OCI-LY7 (cell line): ENCODE results near the gene NRROS. TPM values are rescaled to one million over a fixed set of nuclear protein-coding genes. Genes with fewer than 3 reads are reported as not detected.

Experiments used
- small RNA-seq: library from RNA; depleted of rRNA; stranded (forward); fragments of <200 nt; gene quantifications from one replicate; pipeline ENCODE3, GENCODE V24; 2014
- total RNA-seq, 2 experiments: library from RNA; depleted of rRNA in 1 of 2; stranded (reverse); fragments of >200 nt in 1 of 2; shearing (Covaris generic) in 1 of 2; gene quantifications; 2 replicates each; pipeline ENCODE4 v1.2.3, GENCODE V29; 2014 to 2022

Gene NRROS
- total RNA-seq, 2 experiments from 2014 or later: 1.1 to 3.8 TPM

Small RNA genes within 50 kb of the gene (small RNA-seq; reads per million reads assigned to genes)
- not detected for gene RNU6-646P

Other genes with a start within 250 kb of the NRROS start
- gene UBXN7, start 207.3 kb upstream of the NRROS start, total RNA-seq (2014; rRNA removed; shearing (Covaris generic)): 12.7 and 28.9 TPM in 2 replicates
- gene UBXN7, start 207.3 kb upstream of the NRROS start, total RNA-seq (2022): 73.4 and 76.6 TPM in 2 replicates
- 29.6 and 31.3 TPM in 2 replicates for gene RNF168, start 135.9 kb upstream of the NRROS start, total RNA-seq (2014; rRNA removed; shearing (Covaris generic))
- 38.1 and 38.7 TPM in 2 replicates for gene RNF168, start 135.9 kb upstream of the NRROS start, total RNA-seq (2022)
- not detected in 2 replicates for gene SMCO1, start 124.3 kb upstream of the NRROS start, total RNA-seq (2014; rRNA removed; shearing (Covaris generic))
- gene SMCO1, start 124.3 kb upstream of the NRROS start, total RNA-seq (2022): not detected in 2 replicates
- 10.8 TPM in 2 replicates for gene WDR53, start 71.1 kb upstream of the NRROS start, total RNA-seq (2014; rRNA removed; shearing (Covaris generic))
- gene WDR53, start 71.1 kb upstream of the NRROS start, total RNA-seq (2022): 15.6 and 16.5 TPM in 2 replicates
- 10.6 and 12.5 TPM in 2 replicates for gene FBXO45, start 71.0 kb upstream of the NRROS start, total RNA-seq (2014; rRNA removed; shearing (Covaris generic))
- gene FBXO45, start 71.0 kb upstream of the NRROS start, total RNA-seq (2022): 15.5 and 15.6 TPM in 2 replicates
- 1.9 and 3.3 TPM in 2 replicates for gene CEP19, start 72.6 kb downstream of the NRROS start, total RNA-seq (2014; rRNA removed; shearing (Covaris generic))
- gene CEP19, start 72.6 kb downstream of the NRROS start, total RNA-seq (2022): 5.7 and 6.3 TPM in 2 replicates
- 24.1 and 24.9 TPM in 2 replicates for gene PIGX, start 72.7 kb downstream of the NRROS start, total RNA-seq (2014; rRNA removed; shearing (Covaris generic))
- 31.5 and 32.4 TPM in 2 replicates for gene PIGX, start 72.7 kb downstream of the NRROS start, total RNA-seq (2022)
- gene PAK2, start 100.2 kb downstream of the NRROS start, total RNA-seq (2014; rRNA removed; shearing (Covaris generic)): 24.5 and 37.9 TPM in 2 replicates
- 83.8 and 95.6 TPM in 2 replicates for gene PAK2, start 100.2 kb downstream of the NRROS start, total RNA-seq (2022)
- gene SENP5, start 228.2 kb downstream of the NRROS start, total RNA-seq (2014; rRNA removed; shearing (Covaris generic)): 39.4 and 40.2 TPM in 2 replicates
- 42.9 and 50.9 TPM in 2 replicates for gene SENP5, start 228.2 kb downstream of the NRROS start, total RNA-seq (2022)